ENCODE data around the gene RNF31.
"Not testable (repeated sequence)": the region's sequence is repeated elsewhere in the genome, so short reads cannot be mapped to it uniquely, and the experiment has no call there.

Gene RNF31

DNA sequence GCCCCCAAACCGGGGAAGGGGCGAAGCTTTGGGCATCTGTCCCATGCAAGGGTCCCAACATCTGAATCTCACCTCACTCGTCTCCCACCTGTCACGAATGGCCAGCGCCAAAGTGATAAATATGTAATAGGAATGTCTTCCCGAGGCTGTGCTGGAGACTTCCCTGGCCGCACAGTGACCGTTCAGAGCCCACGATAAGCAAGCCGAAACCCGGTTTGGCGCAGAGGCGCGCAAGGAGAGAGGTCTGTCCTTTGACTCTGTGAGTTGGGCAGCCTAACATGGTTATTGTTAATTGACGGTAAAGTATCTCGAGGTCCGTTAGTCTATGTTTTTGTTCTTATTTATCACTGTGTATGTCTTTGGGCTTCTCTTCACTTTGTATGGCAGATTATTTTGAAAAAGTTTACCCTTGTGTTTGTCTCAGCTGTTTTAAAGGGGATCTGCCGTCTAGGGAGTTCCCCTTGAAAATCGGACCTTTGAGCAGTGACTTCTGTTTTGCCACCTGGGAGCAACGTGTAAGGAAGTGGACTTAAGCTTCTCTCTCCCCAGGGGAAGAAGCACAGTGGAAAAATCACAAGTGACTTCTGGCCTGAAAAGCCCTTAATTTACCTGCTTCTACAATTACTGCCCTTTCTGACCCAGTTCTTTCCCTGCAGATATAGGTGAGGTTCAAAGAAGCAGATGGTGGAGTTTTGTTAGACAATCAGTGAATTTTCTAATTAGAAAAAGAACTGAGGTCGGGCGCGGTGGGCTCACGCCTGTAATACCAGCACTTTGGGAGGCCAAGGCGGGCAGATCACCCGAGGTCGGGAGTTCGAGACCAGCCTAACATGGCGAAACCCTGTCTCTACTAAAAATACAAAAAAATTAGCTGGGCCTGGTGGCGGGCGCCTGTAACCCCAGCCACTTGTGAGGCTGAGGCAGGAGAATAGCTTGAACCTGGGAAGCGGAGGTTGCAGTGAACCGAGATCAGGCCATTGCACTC, 49.1 kb downstream of the RNF31 start:
- Histone ChIP-seq H3K36me3 (ENCODE audit: control insufficient read depth in 5 of 5, insufficient read depth in 5 of 5, low read length in 5 of 5) (peaks cover 3 to 28% (median 16%) of the 10 kb centered on the region in 5 donors), H3K4me1 (ENCODE audit: control insufficient read depth in 5 of 5, insufficient read depth in 5 of 5, low read length in 5 of 5) (peaks cover 9 to 29% (median 24%) of the 10 kb centered on the region in 5 donors), H3K4me3 (ENCODE audit: low read depth in 1 of 5, low read length in 5 of 5) (peak overlapping the region; percentile 84 to 95 (median 94)), H3K27me3 (ENCODE audit: control insufficient read depth in 5 of 5, insufficient read depth in 4 of 5, low read length in 5 of 5) (no peaks in the 10 kb centered on the region), H3K9me3 (ENCODE audit: control insufficient read depth in 5 of 5, low read length in 5 of 5) (no peaks in the 10 kb centered on the region), H3K9ac (ENCODE audit: low read length in 5 of 5) (peak overlapping the region; percentile 84 to 96 (median 95)), H3K27ac (ENCODE audit: low read depth, low read length) (peak overlapping the region; percentile 95)

DNA sequence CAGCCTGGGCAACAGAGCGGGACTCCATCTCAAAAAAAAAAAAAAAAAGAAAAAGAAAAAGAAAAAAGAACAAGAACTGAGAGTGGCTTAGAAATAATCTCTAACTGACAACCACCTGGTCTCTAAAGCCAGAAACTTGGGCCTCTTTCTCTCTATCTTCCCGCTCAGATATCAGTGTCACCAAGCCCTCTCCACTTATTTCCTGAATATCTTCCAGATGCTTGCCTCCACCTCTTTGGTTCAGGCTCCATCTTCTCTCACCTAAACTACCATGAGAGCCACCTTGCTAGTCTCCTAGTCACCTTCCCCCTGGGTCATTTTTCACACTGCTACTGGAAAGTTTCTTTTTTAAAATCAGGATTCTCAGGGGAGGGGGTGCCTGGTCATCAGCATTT, 49.8 kb downstream of the RNF31 start:
- Histone ChIP-seq H3K27ac (ENCODE audit: low read depth, low read length) (no peak overlapping the region), H3K27me3 (ENCODE audit: control insufficient read depth in 5 of 5, insufficient read depth in 4 of 5, low read length in 5 of 5) (no peaks in the 10 kb centered on the region), H3K9ac (ENCODE audit: low read length in 5 of 5) (no peak overlapping the region), H3K9me3 (ENCODE audit: control insufficient read depth in 5 of 5, low read length in 5 of 5) (no peaks in the 10 kb centered on the region), H3K36me3 (ENCODE audit: control insufficient read depth in 5 of 5, insufficient read depth in 5 of 5, low read length in 5 of 5) (peaks cover 0 to 26% (median 14%) of the 10 kb centered on the region in 5 donors), H3K4me3 (ENCODE audit: low read depth in 1 of 5, low read length in 5 of 5) (no peak overlapping the region), H3K4me1 (ENCODE audit: control insufficient read depth in 5 of 5, insufficient read depth in 5 of 5, low read length in 5 of 5) (peaks cover 9 to 29% (median 24%) of the 10 kb centered on the region in 5 donors)

DNA sequence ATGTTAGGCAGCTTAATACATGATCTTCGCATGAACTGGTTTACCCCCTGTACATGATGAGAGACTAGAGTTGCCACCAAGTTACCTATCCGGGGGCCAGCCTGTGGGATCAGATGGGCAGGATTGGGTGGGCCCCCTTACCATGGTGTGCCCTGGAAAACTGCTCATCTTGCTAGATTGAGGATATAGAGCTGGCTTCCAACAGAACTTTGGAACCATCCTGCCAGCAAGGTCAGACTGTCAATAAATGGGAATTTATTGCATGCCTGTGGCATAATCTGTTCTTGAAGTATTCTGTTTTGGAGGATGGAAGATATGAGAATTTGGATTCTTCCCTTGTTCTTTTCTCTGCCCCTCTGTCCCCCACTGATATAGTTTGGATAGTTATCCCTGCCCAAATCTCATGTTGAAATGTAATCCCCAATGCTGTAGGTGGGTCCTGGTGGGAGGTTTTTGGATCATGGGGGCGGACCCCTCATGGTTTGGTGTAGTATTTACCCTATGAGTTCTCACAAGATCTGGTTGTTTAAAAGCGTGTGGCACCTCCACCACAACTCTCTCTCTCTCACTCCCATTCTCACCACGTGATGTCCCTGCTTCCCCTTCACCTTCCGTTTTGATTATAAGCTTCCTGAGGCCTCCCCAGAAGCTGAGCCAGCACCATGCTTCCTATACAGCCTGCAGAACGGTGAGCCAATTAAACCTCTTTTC, 51.7 kb downstream of the RNF31 start:
- Histone ChIP-seq H3K4me1 (ENCODE audit: control insufficient read depth in 5 of 5, insufficient read depth in 5 of 5, low read length in 5 of 5) (peaks cover 9 to 28% (median 22%) of the 10 kb centered on the region in 5 donors), H3K9ac (ENCODE audit: low read length in 5 of 5) (no peak overlapping the region), H3K36me3 (ENCODE audit: control insufficient read depth in 5 of 5, insufficient read depth in 5 of 5, low read length in 5 of 5) (peaks cover 3 to 22% (median 3%) of the 10 kb centered on the region in 5 donors), H3K27me3 (ENCODE audit: control insufficient read depth in 5 of 5, insufficient read depth in 4 of 5, low read length in 5 of 5) (no peaks in the 10 kb centered on the region), H3K4me3 (ENCODE audit: low read depth in 1 of 5, low read length in 5 of 5) (no peak overlapping the region), H3K9me3 (ENCODE audit: control insufficient read depth in 5 of 5, low read length in 5 of 5) (no peaks in the 10 kb centered on the region), H3K27ac (ENCODE audit: low read depth, low read length) (no peak overlapping the region)

DNA sequence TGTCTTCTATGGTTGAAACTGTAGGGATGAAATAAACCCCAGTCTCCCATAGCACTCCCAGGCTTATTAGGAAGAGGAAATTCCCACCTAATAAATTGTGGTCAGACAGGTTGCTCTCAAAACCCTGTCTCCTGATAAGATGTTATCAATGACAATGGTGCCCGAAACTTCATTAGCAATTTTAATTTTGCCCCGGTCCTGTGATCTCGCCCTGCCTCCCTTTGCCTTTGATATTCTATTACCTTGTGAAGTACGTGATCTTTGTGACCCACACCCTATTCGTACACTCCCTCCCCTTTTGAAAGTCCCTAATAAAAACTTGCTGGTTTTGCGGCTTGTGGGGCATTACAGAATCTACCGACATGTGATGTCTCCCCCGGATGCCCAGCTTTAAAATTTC, 55.2 kb downstream of the RNF31 start:
- peaks cover 3 to 55% (median 28%) of the 10 kb centered on the region in 5 donors for H3K36me3 ChIP-seq (ENCODE audit: control insufficient read depth in 5 of 5, insufficient read depth in 5 of 5, low read length in 5 of 5)
- H3K9ac ChIP-seq (ENCODE audit: low read length in 5 of 5); H3K4me3 ChIP-seq (ENCODE audit: low read depth in 1 of 5, low read length in 5 of 5); H3K27ac ChIP-seq (ENCODE audit: low read depth, low read length); H3K4me1 ChIP-seq (ENCODE audit: control insufficient read depth in 5 of 5, insufficient read depth in 5 of 5, low read length in 5 of 5); H3K9me3 ChIP-seq (ENCODE audit: control insufficient read depth in 5 of 5, low read length in 5 of 5); H3K27me3 ChIP-seq (ENCODE audit: control insufficient read depth in 5 of 5, insufficient read depth in 4 of 5, low read length in 5 of 5): not testable (repeated sequence)

DNA sequence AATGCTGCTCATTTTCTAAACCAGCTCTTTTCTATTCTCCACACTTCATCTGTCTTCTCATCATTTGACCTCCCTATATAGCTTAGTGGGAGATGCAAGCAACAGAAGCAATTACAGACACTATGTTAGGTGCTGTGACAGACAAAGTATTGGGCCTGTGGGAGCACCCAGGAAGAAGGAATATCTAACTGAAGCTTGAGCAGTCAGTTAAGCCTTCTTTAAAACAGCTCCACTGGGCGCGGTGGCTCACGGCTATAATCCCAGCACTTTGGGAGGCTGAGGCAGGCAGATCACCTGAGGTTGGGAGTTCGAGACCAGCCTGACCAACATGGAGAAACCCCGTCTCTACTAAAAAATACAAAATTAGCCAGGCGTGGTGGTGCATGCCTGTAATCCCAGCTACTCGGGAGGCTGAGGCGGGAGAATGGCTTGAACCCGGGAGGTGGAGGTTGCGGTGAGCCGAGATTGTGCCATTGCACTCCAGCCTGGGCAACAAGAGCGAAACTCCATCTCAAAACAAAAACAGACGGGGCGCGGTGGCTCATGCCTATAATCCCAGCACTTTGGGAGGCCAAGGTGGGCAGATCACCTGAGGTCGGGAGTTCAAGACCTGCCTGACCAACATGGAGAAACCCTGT, 56.1 kb downstream of the RNF31 start:
- peaks cover 3 to 63% (median 36%) of the 10 kb centered on the region in 5 donors for H3K36me3 ChIP-seq (ENCODE audit: control insufficient read depth in 5 of 5, insufficient read depth in 5 of 5, low read length in 5 of 5)
- H3K4me1 ChIP-seq (ENCODE audit: control insufficient read depth in 5 of 5, insufficient read depth in 5 of 5, low read length in 5 of 5); H3K4me3 ChIP-seq (ENCODE audit: low read depth in 1 of 5, low read length in 5 of 5); H3K9me3 ChIP-seq (ENCODE audit: control insufficient read depth in 5 of 5, low read length in 5 of 5); H3K27me3 ChIP-seq (ENCODE audit: control insufficient read depth in 5 of 5, insufficient read depth in 4 of 5, low read length in 5 of 5); H3K9ac ChIP-seq (ENCODE audit: low read length in 5 of 5); H3K27ac ChIP-seq (ENCODE audit: low read depth, low read length): not testable (repeated sequence)

DNA sequence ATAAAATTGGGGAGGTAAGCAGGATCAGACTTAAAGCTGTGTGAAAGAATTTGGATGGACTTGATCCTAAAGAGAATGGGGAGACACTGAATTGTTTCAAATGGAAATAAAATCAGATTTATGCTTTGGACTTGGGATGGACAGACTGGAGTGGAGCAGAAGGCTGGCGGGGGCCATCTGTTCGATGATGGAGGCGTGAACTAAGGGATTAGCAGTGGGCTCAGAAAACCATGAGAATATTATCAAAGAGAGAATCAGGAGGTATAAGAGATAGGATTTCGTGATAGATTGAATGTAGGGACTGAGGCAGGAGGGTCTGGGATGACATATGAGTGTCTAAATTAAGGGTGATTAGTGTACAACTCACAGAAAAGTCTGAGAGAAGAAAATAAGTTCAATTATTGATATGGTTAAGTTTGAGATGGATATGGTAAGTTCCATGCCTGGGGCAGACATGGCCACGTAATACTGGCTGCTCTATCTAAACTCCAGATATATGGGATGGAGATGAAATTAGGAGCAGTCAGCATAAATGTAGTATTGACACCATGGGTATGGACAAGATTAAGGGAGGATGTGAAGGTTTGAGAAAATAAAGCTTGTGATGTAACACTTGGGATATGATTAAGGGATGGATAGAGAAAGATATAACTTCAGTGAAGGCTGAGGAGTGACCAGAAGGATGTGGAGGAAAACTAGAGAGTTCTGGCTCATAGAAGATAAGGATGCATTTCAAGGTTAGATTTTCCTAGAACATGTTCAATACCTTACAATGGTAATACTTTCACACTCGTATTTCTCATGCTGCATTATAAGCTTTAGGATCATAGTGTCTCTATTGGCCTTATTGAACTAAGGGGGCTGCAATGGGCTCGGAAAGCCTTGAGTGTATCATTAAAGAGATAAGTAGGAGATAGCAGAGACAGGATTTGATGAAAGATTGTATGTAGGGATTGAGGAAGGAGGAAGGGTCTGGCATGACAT, 57.2 kb downstream of the RNF31 start:
- Histone ChIP-seq H3K36me3 (ENCODE audit: control insufficient read depth in 5 of 5, insufficient read depth in 5 of 5, low read length in 5 of 5) (peaks cover 7 to 71% (median 45%) of the 10 kb centered on the region in 5 donors), H3K9me3 (ENCODE audit: control insufficient read depth in 5 of 5, low read length in 5 of 5) (no peaks in the 10 kb centered on the region), H3K27ac (ENCODE audit: low read depth, low read length) (no peak overlapping the region), H3K4me3 (ENCODE audit: low read depth in 1 of 5, low read length in 5 of 5) (no peak overlapping the region), H3K4me1 (ENCODE audit: control insufficient read depth in 5 of 5, insufficient read depth in 5 of 5, low read length in 5 of 5) (no peaks in the 10 kb centered on the region), H3K27me3 (ENCODE audit: control insufficient read depth in 5 of 5, insufficient read depth in 4 of 5, low read length in 5 of 5) (no peaks in the 10 kb centered on the region), H3K9ac (ENCODE audit: low read length in 5 of 5) (no peak overlapping the region)

DNA sequence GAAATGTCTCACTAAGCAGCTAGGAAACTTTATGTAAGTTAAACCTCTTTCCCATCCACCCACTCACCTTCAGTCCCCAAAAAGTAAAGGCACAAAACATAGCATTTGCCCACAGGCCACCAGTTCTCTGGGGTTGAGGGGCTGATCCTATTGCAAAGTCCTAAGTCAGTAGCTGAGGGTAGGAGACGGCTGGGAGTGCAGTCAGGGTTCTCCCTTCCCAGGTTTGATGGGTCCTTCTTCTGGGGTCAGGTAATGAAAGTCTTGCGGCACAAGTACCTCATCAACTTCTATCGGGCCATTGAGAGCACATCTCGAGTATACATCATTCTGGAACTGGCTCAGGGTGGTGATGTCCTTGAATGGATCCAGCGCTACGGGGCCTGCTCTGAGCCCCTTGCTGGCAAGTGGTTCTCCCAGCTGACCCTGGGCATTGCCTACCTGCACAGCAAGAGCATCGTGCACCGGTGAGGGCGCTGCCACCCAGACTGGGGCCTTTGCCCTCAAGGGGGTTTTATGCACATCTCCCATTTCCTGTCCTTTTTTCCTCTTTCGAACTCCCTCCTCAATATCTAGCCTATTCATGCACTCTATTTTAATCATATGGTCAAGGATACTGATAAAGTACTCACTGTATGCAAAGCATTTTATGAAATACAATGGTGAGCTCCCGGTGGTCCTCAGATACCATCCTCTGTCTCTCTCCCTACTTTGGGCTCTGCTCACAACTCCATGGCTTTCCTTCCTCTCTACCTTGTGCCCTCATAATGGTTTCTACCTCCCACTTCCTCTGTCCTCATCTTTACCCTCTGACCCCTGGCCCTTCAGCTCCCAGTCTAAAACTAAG, 59.2 kb downstream of the RNF31 start:
- Histone ChIP-seq H3K27ac (ENCODE audit: low read depth, low read length) (no peak overlapping the region), H3K4me1 (ENCODE audit: control insufficient read depth in 5 of 5, insufficient read depth in 5 of 5, low read length in 5 of 5) (no peaks in the 10 kb centered on the region), H3K4me3 (ENCODE audit: low read depth in 1 of 5, low read length in 5 of 5) (no peak overlapping the region), H3K9me3 (ENCODE audit: control insufficient read depth in 5 of 5, low read length in 5 of 5) (no peaks in the 10 kb centered on the region), H3K36me3 (ENCODE audit: control insufficient read depth in 5 of 5, insufficient read depth in 5 of 5, low read length in 5 of 5) (peaks cover 11 to 79% (median 59%) of the 10 kb centered on the region in 5 donors), H3K9ac (ENCODE audit: low read length in 5 of 5) (no peak overlapping the region), H3K27me3 (ENCODE audit: control insufficient read depth in 5 of 5, insufficient read depth in 4 of 5, low read length in 5 of 5) (no peaks in the 10 kb centered on the region)

DNA sequence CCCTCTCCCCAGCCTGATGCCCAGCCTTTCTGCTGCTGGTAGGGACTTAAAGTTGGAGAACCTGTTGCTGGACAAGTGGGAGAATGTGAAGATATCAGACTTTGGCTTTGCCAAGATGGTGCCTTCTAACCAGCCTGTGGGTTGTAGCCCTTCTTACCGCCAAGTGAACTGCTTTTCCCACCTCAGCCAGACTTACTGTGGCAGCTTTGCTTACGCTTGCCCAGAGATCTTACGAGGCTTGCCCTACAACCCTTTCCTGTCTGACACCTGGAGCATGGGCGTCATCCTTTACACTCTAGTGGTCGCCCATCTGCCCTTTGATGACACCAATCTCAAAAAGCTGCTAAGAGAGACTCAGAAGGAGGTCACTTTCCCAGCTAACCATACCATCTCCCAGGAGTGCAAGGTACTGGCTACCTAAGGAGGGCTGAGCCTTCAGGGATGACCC, 59.8 kb downstream of the RNF31 start:
- H3K27me3 ChIP-seq (ENCODE audit: control insufficient read depth in 5 of 5, insufficient read depth in 4 of 5, low read length in 5 of 5) = no peaks in the 10 kb centered on the region

More for the DNA sequence above, 59.8 kb downstream of the RNF31 start:
- no peaks in the 10 kb centered on the region for H3K9me3 ChIP-seq (ENCODE audit: control insufficient read depth in 5 of 5, low read length in 5 of 5)
- H3K4me3 ChIP-seq (ENCODE audit: low read depth in 1 of 5, low read length in 5 of 5) = no peak overlapping the region
- H3K27ac ChIP-seq (ENCODE audit: low read depth, low read length) = no peak overlapping the region
- peaks cover 11 to 77% (median 59%) of the 10 kb centered on the region in 5 donors for H3K36me3 ChIP-seq (ENCODE audit: control insufficient read depth in 5 of 5, insufficient read depth in 5 of 5, low read length in 5 of 5)
- H3K9ac ChIP-seq (ENCODE audit: low read length in 5 of 5) = no peak overlapping the region
- peaks cover 0 to 5% (median 0%) of the 10 kb centered on the region in 5 donors for H3K4me1 ChIP-seq (ENCODE audit: control insufficient read depth in 5 of 5, insufficient read depth in 5 of 5, low read length in 5 of 5)

Measured in subcutaneous abdominal adipose tissue (tissue), 5 donors.